ENCODE results near the gene ASB11. TPM values are rescaled to one million over a fixed set of nuclear protein-coding genes. Genes with fewer than 3 reads are reported as not detected.
A peak's percentile ranks its signal among the peaks of the same experiment; 100 is the strongest.

The ASB11 gene
- total RNA-seq, 2 experiments from 2014 or later: not detected

DNA sequence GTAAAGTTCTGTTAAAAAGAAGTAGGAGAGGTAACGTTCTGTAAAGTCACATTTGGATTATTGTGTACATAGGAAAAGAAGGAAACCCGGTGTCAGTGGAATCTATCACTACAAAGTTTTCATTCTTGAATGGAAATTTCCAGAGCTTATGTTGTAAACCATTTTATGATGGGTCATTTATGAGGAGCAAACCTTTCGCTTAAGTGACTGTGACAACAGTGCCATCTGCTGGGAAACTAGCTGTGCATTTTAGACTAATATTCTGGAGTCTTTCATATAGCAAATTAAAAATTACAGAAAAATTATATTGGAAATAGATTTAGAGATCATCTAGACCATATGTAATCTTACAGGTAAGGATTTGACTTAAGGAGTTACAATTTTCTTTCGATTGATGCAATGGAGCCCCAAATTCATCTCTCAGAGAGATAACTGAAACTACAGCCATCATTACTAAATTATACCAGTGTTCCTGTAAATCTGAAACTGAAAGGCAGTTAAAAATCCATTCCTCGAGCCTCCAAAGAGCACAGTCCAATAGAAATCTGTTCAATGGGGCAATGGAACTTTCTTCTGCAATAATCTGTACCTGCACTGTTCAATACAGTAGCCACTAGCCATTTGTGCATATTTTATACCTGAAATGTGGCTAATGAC is 72.4 kb downstream of the ASB11 start:
- POLR2A ChIA-PET: no interaction called here
- no peaks in the 10 kb centered on the region for H3K27me3 Mint-ChIP-seq
- CTCF ChIA-PET: interaction anchor here (0.7 to 1.2 kb wide), 6 partner anchors 41 to 811 kb away, joined by 3 to 5 read pairs (median 3); no protein-coding TSS in a partner anchor
- no peak overlapping the region for H3K27ac Mint-ChIP-seq
- peaks cover 23% of the 10 kb centered on the region for H3K4me1 Mint-ChIP-seq
- H3K36me3 Mint-ChIP-seq (ENCODE audit: low read depth): peaks cover 3% of the 10 kb centered on the region
- peak; percentile 45 for DNase-seq
- no peaks in the 10 kb centered on the region for H3K9me3 Mint-ChIP-seq
- no peak overlapping the region for H3K4me3 Mint-ChIP-seq

DNA sequence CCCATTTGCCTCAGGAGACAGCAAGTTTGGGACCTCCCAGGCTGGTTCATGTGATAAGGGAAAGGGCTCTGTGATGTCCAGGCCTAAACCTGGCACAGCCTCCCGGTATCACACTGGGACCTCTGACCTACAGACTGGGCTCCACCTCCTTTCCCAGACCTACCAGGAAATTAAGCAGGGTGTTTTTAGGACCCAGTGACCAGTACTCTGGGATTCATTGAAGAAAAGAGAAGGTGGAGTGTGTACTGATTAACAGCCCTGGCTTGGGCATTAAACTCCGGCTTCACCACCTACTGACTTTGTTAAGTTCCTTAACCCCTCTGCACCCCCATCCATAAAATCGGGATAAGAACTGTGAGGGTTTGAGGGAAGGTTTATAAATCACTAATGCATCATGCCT is 74.1 kb downstream of the ASB11 start:
- no peaks in the 10 kb centered on the region for H3K27me3 Mint-ChIP-seq
- CTCF ChIA-PET: no interaction called here
- H3K27ac Mint-ChIP-seq: no peak overlapping the region

DNA sequence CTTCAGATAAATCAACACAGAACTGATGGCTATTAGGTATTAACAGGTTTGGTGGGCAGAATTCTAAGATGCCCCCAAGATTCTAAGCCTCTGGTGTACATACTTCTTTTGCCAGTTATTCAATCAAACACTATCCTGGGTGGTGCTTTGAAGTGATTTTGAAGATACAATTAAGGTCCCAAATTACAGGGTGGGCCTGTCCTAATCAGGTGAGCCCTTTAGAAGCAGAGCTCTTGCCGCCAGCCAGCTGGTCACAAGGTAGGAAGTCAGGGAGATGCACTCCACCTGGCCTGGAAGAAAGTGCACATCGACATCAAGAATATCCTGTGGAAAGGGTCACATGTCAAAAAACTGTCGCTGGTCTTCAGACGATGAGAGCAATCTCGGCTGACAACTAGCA is 75.0 kb downstream of the ASB11 start:
- H3K27me3 Mint-ChIP-seq: no peaks in the 10 kb centered on the region
- POLR2A ChIA-PET: no interaction called here
- peaks cover 4% of the 10 kb centered on the region for H3K4me1 Mint-ChIP-seq
- no peak for DNase-seq
- CTCF ChIA-PET: no interaction called here
- H3K9me3 Mint-ChIP-seq: no peaks in the 10 kb centered on the region
- no peak overlapping the region for H3K27ac Mint-ChIP-seq
- no peaks in the 10 kb centered on the region for H3K36me3 Mint-ChIP-seq (ENCODE audit: low read depth)
- H3K4me3 Mint-ChIP-seq: no peak overlapping the region

More for the DNA sequence above, 74.1 kb downstream of the ASB11 start:
- Mint-ChIP-seq H3K9me3 (no peaks in the 10 kb centered on the region), H3K4me3 (no peak overlapping the region), H3K4me1 (peaks cover 9% of the 10 kb centered on the region), H3K36me3 (ENCODE audit: low read depth) (no peaks in the 10 kb centered on the region)
- POLR2A ChIA-PET: no interaction called here
- DNase-seq: no peak

DNA sequence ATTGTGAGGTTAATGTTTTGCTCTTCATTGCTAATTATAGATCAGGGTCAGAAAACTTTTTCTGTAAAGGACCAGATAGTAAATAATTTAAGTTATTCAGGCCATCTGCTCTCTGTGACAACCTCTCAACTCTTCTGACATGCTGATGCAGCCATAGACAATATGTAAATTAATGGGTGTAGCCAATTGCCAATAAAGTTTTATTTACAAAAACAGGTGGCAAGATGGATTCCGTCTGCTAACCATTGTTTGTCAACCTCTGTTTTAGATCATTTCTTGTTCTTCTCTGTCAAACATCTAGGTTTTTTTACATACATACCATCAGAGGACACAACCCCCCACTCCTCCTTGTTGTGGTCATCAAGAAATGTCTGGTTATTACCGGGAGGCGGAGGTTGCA is 79.3 kb downstream of the ASB11 start:
- Mint-ChIP-seq H3K9me3 (no peaks in the 10 kb centered on the region), H3K27me3 (no peaks in the 10 kb centered on the region), H3K4me1 (no peaks in the 10 kb centered on the region), H3K36me3 (ENCODE audit: low read depth) (no peaks in the 10 kb centered on the region), H3K4me3 (no peak overlapping the region), H3K27ac (no peak overlapping the region)
- DNase-seq: no peak
- POLR2A ChIA-PET: no interaction called here
- CTCF ChIA-PET: no interaction called here

DNA sequence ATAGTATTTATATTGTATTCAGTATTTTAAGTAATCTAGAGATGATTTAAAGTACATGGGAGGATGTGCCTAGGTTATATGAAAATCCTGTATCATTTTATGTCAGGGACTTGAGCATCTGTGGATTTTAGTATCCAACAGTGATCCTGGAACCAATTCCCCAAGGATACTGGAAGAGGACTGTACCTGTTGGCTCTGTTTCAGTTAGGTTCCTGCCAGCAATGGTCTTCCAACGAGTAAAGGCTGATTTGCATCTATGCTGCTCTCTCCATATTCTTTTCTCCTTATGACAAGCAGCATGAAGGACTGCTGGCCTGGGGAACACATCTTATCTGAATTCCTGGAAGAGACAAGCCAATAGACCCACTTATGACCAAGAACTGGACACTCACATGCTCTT is 80.4 kb downstream of the ASB11 start:
- no peak for DNase-seq
- Mint-ChIP-seq H3K27ac (no peak overlapping the region), H3K9me3 (no peaks in the 10 kb centered on the region), H3K27me3 (no peaks in the 10 kb centered on the region), H3K4me1 (no peaks in the 10 kb centered on the region), H3K4me3 (no peak overlapping the region), H3K36me3 (ENCODE audit: low read depth) (no peaks in the 10 kb centered on the region)
- POLR2A ChIA-PET: no interaction called here
- CTCF ChIA-PET: no interaction called here

DNA sequence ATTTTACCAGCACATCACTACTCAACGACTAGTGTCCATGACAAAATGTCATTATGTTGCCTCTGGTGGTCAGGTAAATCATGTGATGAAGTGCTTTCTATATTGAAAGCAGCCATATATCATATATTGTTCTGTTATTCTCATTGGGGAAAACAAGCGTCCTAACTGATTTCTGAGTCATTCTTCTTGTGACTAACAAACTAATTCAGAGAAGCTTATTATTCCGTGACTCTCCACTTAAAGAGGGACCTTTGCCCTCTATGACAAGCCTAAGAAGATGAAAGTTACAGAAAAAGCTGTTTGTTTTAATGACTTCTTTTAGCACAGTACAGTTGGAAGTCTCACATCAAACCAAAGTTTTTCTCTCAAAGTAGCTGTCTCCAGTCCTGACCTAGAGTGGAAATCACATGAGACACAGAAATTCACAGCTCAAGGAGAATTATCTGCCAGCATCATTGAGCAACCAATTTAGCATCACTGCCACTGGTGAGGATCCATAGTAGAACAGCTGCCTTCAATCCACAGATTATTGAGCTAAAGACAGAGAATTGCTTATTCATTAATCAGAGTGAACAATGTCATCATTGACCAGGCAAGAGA is 81.9 kb downstream of the ASB11 start:
- Mint-ChIP-seq H3K4me1 (no peaks in the 10 kb centered on the region), H3K36me3 (ENCODE audit: low read depth) (no peaks in the 10 kb centered on the region), H3K9me3 (no peaks in the 10 kb centered on the region), H3K27ac (no peak overlapping the region), H3K27me3 (no peaks in the 10 kb centered on the region), H3K4me3 (no peak overlapping the region)
- ChIA-PET POLR2A (interaction anchor here (1.4 kb wide), 1 partner anchor 31 kb away, joined by 3 read pairs; no protein-coding TSS in a partner anchor), CTCF (no interaction called here)
- no peak for DNase-seq

Other genes starting within 250 kb of the ASB11 start
- gene ASB9, start 45.6 kb downstream of the ASB11 start, total RNA-seq: 1 to 10 TPM; 1.1 to 1.4 TPM
- 10 to 100 TPM; 27.8 to 31.7 TPM for gene PIGA, start 19.9 kb upstream of the ASB11 start, total RNA-seq
- gene VEGFD, start 68.8 kb upstream of the ASB11 start, total RNA-seq: under 1 TPM in 1 of 2 experiments, not detected in 1; 0.10 TPM
- 1 to 10 TPM; 5.1 to 5.6 TPM for gene PIR, start 177.7 kb upstream of the ASB11 start, total RNA-seq
- gene BMX, start 185.2 kb upstream of the ASB11 start, total RNA-seq: not detected

All from activated CD4-positive, alpha-beta memory T cell treated with anti-CD3 and anti-CD28 coated beads, Interleukin-2, amount 10 ng/mL, durations not matched to agents 7 days and 5 days (primary cell).